SU-DHL-6 (cell line): ENCODE measurements around the gene MCAM.

Experiments
- CTCF ChIP-seq: fragments of 200-600 bp; sonication (generic); IDR thresholded peaks from one replicate; pipeline ENCODE4 v1.5.1; 2017; ENCODE audit warnings: antibody characterized with exemption, mild to moderate bottlenecking, low read length, moderate library complexity; ENCODE audit not compliant: insufficient read depth, poor library complexity, severe bottlenecking
- EZH2phosphoT487 ChIP-seq: fragments of 200-600 bp; sonication (generic), shearing (Covaris generic); conservative IDR thresholded peaks from 2 replicates; pipeline ENCODE4 v1.6.1; 2018; ENCODE audit warnings: mild to moderate bottlenecking, antibody characterized with exemption, low read length, moderate library complexity, mixed read lengths

- TF ChIP-seq CTCF: no peak
- no peak for TF ChIP-seq EZH2phosphoT487
These were observed 38.3 kb upstream of the MCAM start for GRCh38 chr11:119355091-119355843.
